NCI-H1694 treated with DMSO at 0.1 percent for 48 hours (cell line): ENCODE measurements around the gene PGLYRP2.

Experiments used
- DNase-seq: peaks from one replicate; lab custom pipeline; 2025; lab: John Stamatoyannopoulos, UW

The PGLYRP2 gene

DNA sequence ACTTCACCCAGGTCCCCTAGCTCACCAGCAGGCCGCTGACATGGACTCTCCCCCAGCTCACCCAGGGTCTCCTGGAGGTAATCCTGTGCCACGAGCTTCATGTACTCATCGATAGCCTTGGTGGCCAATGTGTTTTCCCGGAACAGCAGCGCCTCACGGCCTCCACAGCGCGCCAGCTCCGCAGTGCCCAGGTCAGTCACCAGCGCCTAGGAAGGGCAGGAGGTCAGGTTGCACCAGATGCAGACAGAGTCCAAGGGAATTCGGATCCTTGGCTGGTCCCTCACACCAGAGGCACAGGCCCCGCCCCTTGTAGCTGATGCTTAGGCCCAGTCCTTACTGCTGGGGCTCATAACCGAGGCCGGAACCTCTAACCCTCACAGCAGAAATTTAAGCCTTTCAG, 22.9 kb downstream of the PGLYRP2 start:
- no peak for DNase-seq

GRCh38 chr19:15455996-15456395, 23.3 kb downstream of the PGLYRP2 start:
- no peak for DNase-seq

- no peak for DNase-seq
These were observed 25.1 kb downstream of the PGLYRP2 start for GRCh38 chr19:15453906-15454860.

DNA sequence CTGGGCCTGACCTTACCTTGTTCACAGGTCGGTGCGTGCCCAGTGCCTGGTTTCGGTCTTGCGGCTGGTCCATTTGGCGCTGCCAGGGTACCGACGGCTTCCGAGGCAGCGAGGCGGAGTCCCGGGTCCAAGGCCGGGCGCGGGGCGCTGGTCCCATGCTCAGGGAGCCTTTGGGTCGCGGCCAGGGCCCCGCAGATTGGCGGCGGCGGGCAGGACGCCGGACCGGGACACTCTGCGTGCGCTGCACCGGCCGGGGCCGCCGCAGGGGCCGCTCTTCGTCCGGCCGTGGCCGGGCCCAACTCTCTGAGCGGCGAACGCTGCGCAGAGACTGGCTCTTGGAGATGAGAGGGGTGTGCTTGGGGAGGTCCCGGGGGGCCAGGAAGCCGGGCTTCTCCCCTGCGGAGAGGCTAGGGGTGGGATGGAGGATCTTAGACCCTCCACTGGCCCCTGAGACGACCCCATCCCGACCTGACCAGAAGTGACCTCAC, 26.2 kb downstream of the PGLYRP2 start:
- DNase-seq = no peak

DNA sequence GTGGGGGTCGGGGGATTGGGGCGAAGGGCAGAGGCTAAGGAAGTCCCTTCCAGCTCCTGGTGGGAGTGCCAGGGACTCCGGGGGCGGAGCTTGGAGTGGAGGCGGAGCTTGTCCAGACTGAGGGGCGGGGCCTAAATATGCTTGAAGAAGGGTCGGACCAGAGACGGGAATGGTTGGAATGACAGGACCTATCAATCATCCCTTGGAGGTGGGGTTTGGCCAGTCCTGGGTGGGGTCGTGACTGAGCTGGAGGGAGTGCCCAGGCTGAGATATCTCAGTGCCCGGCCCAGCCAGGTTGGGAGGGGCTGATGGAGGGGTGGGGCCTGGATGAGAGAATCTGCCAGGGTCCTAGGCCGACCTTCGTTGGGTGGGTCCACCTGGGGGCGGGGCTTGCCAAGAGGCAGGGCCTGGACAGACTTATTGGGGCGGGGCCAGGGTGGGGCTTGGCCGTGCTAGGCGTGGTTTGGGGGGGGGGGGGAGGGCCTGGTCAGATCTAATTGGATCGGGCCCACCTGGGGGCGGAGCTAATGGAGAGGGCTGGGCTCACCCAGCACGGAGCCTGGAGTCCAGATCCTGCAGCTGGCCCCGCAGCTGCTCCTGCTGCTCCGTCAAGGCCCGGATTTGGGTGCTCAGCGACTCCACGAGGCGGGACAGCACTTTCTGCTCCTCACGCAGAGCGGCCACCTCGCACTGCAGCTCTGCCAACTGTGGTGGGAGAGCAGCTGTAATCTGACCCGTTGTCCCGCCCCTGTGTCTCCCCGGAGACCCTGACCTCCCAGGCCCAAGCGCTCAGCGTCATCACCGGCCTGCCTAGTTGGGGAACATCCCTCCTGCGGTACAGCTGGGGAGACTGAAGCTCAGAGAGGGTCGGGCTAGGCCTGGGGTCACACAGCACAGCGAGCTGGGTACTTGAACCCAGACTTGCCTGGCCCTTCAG, 26.9 kb downstream of the PGLYRP2 start:
- DNase-seq = no peak

DNA sequence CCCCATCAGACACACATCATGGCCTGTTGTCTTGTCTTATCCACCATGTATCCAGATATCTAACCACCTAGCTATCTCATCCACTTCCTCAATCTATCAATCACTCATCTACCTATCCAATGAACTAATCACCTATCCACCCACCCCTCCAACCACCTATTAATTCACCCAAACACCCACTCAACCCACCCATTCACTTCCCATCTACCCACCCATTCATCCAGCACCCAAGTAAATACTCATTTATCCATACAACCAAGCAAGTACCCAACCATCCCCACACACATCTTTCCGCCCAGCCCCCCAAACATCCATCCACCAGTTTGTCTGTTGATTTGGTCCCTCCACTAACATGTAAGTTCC, 28.8 kb downstream of the PGLYRP2 start:
- DNase-seq = no peak

- no peak for DNase-seq
These were observed 29.4 kb downstream of the PGLYRP2 start, which contains the start of gene WIZ for GRCh38 chr19:15449620-15450527. WIZ (minus strand) TSS chr19:15449956; CDS start chr19:15448307, 1,649 bp downstream.

- no peak for DNase-seq
These were observed 30.3 kb downstream of the PGLYRP2 start for GRCh38 chr19:15448778-15449619.

DNA sequence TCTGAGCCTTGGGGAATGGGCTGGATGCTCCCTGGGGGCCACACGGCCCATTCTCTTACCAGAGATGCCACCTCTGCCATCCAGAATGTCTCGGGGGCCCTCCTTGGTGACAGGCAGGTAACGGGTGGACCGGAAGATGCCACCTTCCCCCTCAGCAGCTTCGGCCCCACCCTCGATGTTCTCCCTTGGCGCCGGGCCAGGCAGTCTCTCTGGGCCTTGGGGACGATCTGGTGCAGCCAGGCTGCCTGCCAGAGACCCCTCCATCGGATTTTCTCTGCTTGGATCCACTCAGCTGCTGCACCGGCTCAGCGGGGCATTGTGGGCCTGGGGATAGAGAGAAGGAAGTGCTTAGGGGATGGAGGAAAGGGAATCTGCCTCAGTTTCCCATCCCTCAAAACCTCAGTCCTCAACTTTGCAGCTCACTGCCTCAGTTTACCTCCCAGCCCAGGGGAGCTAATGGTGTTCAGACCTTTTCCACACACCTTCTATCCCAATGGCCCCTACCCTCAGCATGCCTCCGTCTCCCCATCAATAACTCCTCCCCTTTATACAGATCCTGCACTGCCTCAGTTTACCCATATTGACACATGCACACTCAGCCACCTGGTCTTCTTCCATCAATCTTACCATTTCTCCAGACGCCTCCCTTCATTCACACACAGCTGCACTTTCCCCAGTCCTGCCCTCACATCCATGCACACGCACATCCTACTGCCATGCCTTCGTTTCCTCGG, 31.1 kb downstream of the PGLYRP2 start:
- no peak for DNase-seq

GRCh38 chr19:15447057-15447456, 32.2 kb downstream of the PGLYRP2 start:
- DNase-seq = no peak

DNA sequence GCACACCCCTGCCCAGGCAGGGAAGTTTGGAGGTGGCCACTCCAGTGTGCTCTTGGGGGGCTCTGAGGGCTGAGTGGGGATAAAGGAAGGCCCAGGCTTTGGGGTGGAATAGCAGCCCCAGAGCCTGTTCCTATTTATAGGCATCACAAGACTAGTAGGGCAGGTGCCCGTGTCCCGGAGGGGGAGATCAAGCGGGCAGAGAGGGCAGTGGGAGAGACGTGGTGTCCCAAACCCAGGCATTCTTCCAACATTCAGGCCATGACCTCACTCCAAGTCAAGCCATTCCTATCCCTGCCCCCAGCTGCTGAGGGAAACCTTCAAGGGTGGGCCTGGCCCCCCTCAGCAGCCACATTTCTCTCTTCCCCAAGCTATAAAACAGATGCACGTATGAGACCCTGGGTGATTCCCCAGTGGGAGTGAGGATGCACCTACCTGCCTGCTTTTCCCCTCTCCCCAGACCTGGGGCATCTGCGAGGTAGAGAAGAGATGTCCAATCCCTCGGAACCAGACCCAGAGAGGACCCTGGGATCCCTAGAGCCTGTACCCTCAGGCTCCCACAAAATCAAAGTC, 33.4 kb downstream of the PGLYRP2 start:
- DNase-seq = no peak

DNA sequence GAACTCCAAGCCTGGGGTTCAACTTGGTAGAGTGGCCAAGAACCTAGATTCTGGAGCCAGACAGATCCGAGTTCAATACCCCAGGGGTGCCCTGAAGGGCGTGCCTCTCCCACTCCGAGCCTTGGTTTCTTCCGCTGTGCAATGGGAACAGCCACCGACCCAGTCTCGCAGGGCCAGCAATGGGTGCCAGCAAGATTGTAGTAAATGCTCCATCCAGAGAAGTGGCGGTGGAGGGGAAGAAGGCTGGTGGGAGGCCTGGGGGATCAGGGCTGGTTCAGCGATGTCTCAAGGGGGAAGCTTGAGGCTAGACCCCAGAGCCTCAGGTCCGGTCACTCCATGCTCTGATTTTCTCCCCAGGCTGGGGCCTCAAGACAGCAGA, 34.1 kb downstream of the PGLYRP2 start:
- DNase-seq = no peak

GRCh38 chr19:15444505-15445226, 34.6 kb downstream of the PGLYRP2 start:
- no peak for DNase-seq

GRCh38 chr19:15443838-15444237, 35.5 kb downstream of the PGLYRP2 start:
- no peak for DNase-seq

DNA sequence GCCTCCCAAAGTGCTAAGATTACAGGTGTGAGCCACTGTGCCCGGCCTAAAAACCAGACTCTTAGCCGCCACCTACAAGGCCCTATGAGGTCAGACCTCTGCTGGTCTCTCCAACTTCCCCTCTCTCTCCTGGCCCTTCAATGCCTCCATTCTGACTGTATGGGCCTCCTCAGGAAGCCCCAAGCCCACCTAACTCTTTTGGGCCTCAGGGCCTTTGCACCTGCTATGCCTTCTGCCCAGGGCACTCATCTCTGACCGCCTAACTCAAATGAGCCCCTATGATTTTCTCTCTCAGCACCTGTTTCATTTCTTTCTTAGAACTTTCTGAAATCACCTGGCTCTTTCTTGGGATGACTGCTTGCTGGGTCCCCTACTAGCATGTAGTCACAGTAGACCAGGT, 36.0 kb downstream of the PGLYRP2 start:
- no peak for DNase-seq

GRCh38 chr19:15442142-15442920, 37.0 kb downstream of the PGLYRP2 start:
- no peak for DNase-seq

GRCh38 chr19:15441317-15441716, 38.0 kb downstream of the PGLYRP2 start:
- no peak for DNase-seq
